ENCODE data around the gene RPL21. TPM values are rescaled to one million over a fixed set of nuclear protein-coding genes. Genes with fewer than 3 reads are reported as not detected.

The RPL21 gene
- total and polyA plus RNA-seq, 12 donors: 498 to 1,188 (median 598) TPM

- TF ChIP-seq, protein P1, sequence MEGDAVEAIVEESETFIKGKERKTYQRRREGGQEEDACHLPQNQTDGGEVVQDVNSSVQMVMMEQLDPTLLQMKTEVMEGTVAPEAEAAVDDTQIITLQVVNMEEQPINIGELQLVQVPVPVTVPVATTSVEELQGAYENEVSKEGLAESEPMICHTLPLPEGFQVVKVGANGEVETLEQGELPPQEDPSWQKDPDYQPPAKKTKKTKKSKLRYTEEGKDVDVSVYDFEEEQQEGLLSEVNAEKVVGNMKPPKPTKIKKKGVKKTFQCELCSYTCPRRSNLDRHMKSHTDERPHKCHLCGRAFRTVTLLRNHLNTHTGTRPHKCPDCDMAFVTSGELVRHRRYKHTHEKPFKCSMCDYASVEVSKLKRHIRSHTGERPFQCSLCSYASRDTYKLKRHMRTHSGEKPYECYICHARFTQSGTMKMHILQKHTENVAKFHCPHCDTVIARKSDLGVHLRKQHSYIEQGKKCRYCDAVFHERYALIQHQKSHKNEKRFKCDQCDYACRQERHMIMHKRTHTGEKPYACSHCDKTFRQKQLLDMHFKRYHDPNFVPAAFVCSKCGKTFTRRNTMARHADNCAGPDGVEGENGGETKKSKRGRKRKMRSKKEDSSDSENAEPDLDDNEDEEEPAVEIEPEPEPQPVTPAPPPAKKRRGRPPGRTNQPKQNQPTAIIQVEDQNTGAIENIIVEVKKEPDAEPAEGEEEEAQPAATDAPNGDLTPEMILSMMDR (IDR thresholded peaks at IDR 0.05): no peak
- Histone ChIP-seq H3K4me3 (no peak overlapping the region), H3K4me1 (peaks cover 0 to 46% (median 17%) of the 10 kb centered on the region in 9 donors), H3K9me3 (no peaks in the 10 kb centered on the region), H3K36me3 (no peaks in the 10 kb centered on the region), H3K27ac (peak overlapping the region in 4 of 10 donors; percentile 3 to 95 (median 42)), H3K27me3 (no peaks in the 10 kb centered on the region)
- WGBS, 2 donors: 46 to 57% methylated on average over 4 of the region's 4 CpGs
- intact Hi-C loops (cut with DNase I): loop anchor here in 3 of 10 donors (5.0 to 10.0 kb wide), 3 partner anchors 81 to 287 kb away; partner anchors contain the start of gene USP12 (in 2 of the 3)
- ATAC-seq: peak in 3 of 8 donors; percentile 22 to 33 (median 26)
- peak in 1 of 2 donors; percentile 32 for DNase-seq
These were observed 22.5 kb downstream of the RPL21 start for GRCh38 chr13:27273658-27274425.

DNA sequence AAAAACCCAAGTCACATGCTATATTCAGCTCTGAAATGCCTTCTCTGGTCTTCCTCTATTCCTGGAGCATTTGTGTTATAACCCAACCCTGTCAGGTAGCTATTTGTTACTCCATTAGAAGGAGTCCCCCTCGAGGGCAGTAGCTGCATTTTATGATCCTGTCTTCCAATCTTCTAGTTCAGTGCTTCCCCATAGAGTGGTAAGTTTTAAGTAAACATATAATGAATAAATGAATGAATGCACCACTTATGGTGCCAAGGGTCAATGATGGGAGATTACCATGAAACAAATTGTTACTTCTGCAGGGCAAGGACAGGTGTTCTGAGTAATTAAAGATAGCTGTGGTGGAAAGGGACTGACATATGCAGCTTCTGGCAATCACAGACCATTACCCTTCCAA, 23.3 kb downstream of the RPL21 start:
- Histone ChIP-seq H3K27me3 (peaks cover 0 to 4% (median 0%) of the 10 kb centered on the region in 7 donors), H3K4me1 (peaks cover 0 to 46% (median 17%) of the 10 kb centered on the region in 9 donors), H3K27ac (peak overlapping the region in 2 of 10 donors; percentile 17 to 35), H3K36me3 (no peaks in the 10 kb centered on the region), H3K4me3 (no peak overlapping the region), H3K9me3 (no peaks in the 10 kb centered on the region)
- WGBS, 2 donors: 63% methylated on average over 1 of the region's 1 CpG
- DNase-seq: no peak
- intact Hi-C loops (cut with DNase I): loop anchor here in 3 of 10 donors (5.0 to 10.0 kb wide), 3 partner anchors 80 to 287 kb away; partner anchors contain the start of gene USP12 (in 2 of the 3)
- no peak for ATAC-seq
- TF ChIP-seq, protein P1 (IDR thresholded peaks at IDR 0.05): no peak

- Histone ChIP-seq H3K4me3 (no peak overlapping the region), H3K27ac (no peak overlapping the region), H3K27me3 (peaks cover 0 to 4% (median 0%) of the 10 kb centered on the region in 7 donors), H3K36me3 (no peaks in the 10 kb centered on the region), H3K9me3 (no peaks in the 10 kb centered on the region), H3K4me1 (peaks cover 0 to 37% (median 11%) of the 10 kb centered on the region in 9 donors)
- DNase-seq: no peak
- TF ChIP-seq, protein P1 (IDR thresholded peaks at IDR 0.05): no peak
- ATAC-seq: peak in 1 of 8 donors; percentile 13
- WGBS, 2 donors: 59 to 71% methylated on average over 7 of the region's 7 CpGs
- intact Hi-C loops (cut with DNase I): loop anchor here in 1 of 10 donors (10.0 kb wide), 1 partner anchor 79 kb away; no protein-coding TSS in a partner anchor
These were observed 24.8 kb downstream of the RPL21 start for GRCh38 chr13:27276188-27276587.

- Histone ChIP-seq H3K36me3 (no peaks in the 10 kb centered on the region), H3K27ac (no peak overlapping the region), H3K9me3 (no peaks in the 10 kb centered on the region), H3K4me1 (peaks cover 0 to 4% (median 0%) of the 10 kb centered on the region in 9 donors), H3K27me3 (peaks cover 0 to 4% (median 0%) of the 10 kb centered on the region in 7 donors), H3K4me3 (no peak overlapping the region)
- WGBS, 2 donors: 88 to 91% methylated on average over 7 of the region's 7 CpGs
- TF ChIP-seq, protein P1 (IDR thresholded peaks at IDR 0.05): no peak
- ATAC-seq (no peak), DNase-seq (no peak)
- intact Hi-C loops (cut with DNase I): loop anchor here in 1 of 10 donors (10.0 kb wide), 1 partner anchor 75 kb away; no protein-coding TSS in a partner anchor
These were observed 28.1 kb downstream of the RPL21 start for GRCh38 chr13:27279506-27279905.
